ENCODE data around the gene MGAT4B. TPM values are rescaled to one million over a fixed set of nuclear protein-coding genes. Genes with fewer than 3 reads are reported as not detected.
A peak's percentile ranks its signal among the peaks of the same experiment; 100 is the strongest.

The MGAT4B gene
- total RNA-seq, 1 donor from 2014 or later = 120 TPM

DNA sequence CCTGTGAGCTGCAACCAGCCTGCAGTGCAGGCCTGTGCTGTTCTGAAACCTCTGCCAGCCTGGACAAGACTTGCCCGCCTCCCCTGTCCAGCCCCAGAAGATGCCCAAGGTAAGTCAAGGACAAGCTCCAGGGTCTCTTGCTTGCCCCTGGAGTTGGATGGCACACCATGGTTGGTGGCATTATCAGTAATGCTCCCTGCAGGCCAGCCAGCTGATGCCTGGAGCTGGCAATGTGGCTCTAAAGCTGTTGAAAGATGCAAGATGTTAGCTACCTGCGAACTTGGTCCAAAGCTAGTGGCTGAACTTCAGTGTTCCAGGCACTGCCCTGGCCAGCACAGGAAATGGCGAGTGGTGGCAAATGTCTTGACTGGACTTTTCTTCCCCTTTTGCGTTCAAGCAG lies 26.8 kb downstream of the MGAT4B start:
- no peaks in the 10 kb centered on the region for H3K9me3 Mint-ChIP-seq
- no peak overlapping the region for H3K4me3 Mint-ChIP-seq
- TF ChIP-seq, protein P1, sequence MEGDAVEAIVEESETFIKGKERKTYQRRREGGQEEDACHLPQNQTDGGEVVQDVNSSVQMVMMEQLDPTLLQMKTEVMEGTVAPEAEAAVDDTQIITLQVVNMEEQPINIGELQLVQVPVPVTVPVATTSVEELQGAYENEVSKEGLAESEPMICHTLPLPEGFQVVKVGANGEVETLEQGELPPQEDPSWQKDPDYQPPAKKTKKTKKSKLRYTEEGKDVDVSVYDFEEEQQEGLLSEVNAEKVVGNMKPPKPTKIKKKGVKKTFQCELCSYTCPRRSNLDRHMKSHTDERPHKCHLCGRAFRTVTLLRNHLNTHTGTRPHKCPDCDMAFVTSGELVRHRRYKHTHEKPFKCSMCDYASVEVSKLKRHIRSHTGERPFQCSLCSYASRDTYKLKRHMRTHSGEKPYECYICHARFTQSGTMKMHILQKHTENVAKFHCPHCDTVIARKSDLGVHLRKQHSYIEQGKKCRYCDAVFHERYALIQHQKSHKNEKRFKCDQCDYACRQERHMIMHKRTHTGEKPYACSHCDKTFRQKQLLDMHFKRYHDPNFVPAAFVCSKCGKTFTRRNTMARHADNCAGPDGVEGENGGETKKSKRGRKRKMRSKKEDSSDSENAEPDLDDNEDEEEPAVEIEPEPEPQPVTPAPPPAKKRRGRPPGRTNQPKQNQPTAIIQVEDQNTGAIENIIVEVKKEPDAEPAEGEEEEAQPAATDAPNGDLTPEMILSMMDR (conservative IDR thresholded peaks at IDR 0.05) = no peak
- no peak overlapping the region for H3K27ac Mint-ChIP-seq (ENCODE audit: unreplicated experiment)
- no peak for DNase-seq (ENCODE audit: low read depth, low spot score)
- H3K36me3 Mint-ChIP-seq (ENCODE audit: low read depth) = peaks cover 4% of the 10 kb centered on the region
- no peaks in the 10 kb centered on the region for H3K4me1 Mint-ChIP-seq
- H3K27me3 Mint-ChIP-seq (ENCODE audit: low read depth) = no peaks in the 10 kb centered on the region

DNA sequence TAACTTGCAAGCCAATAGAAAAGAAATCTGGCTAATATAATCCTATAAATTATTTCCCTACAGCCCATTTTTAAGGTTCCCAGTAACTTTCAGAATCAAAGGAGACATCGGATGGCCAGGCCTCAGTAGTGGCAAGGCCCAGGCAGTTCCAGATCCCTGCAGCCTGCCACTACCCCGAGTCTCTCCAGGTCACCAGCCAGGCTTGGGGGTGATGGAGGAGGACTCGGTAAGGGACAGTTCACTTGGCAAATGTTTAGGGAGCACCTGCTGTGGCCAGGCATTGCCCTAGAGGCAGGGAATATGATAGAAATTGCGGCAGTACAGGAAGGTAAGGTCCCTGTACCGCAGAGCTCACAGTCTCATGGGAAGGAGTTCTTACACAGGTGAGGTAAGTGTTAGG lies 28.1 kb downstream of the MGAT4B start:
- H3K27me3 Mint-ChIP-seq (ENCODE audit: low read depth) = no peaks in the 10 kb centered on the region
- no peak for DNase-seq (ENCODE audit: low read depth, low spot score)
- TF ChIP-seq, protein P1 (conservative IDR thresholded peaks at IDR 0.05) = no peak
- no peak overlapping the region for H3K27ac Mint-ChIP-seq (ENCODE audit: unreplicated experiment)
- H3K9me3 Mint-ChIP-seq = no peaks in the 10 kb centered on the region
- peaks cover 4% of the 10 kb centered on the region for H3K36me3 Mint-ChIP-seq (ENCODE audit: low read depth)
- H3K4me3 Mint-ChIP-seq = no peak overlapping the region
- no peaks in the 10 kb centered on the region for H3K4me1 Mint-ChIP-seq

DNA sequence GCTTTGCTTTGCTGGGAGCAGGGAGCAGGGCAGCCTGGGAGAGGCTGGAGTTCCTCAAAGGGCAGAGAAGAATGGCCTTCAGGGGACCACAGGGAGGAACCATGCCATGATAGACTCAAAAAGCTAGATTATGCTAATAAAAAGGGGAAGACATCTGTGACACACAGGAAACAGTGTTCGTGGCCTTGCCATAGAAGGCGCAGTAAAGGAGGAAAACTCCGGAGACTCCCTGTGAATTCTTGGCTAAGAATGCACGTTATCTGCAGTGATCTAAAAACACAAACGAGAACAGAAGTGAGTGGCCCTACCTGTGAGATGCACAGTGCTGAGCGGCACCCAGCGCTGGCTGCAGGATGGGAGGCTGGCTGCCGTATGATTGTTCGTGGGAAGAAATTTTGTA lies 28.8 kb downstream of the MGAT4B start:
- Mint-ChIP-seq H3K4me3 (no peak overlapping the region), H3K36me3 (ENCODE audit: low read depth) (peaks cover 4% of the 10 kb centered on the region), H3K9me3 (no peaks in the 10 kb centered on the region), H3K4me1 (no peaks in the 10 kb centered on the region), H3K27me3 (ENCODE audit: low read depth) (no peaks in the 10 kb centered on the region), H3K27ac (ENCODE audit: unreplicated experiment) (no peak overlapping the region)
- TF ChIP-seq, protein P1 (conservative IDR thresholded peaks at IDR 0.05) = no peak
- DNase-seq (ENCODE audit: low read depth, low spot score) = no peak

DNA sequence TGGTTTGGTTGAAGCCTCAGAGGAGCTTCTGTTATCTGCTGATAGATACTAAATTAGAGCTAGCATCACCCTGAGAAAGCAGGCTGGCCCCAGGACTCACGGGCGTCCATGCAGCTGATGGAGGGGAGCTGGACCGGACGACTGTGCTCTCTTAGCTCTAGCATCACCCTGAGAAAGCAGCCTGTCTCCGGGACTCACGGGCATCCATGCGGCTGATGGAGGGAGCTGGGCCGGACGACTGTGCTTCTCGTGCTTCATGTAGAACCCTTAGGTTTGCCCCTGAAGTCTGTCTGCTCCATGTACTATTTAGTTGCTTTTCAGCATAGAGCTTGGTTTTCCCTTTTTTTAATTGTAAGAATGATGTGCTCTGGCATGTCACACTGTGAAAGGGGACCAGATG lies 29.2 kb downstream of the MGAT4B start:
- DNase-seq (ENCODE audit: low read depth, low spot score) = no peak
- Mint-ChIP-seq H3K27ac (ENCODE audit: unreplicated experiment) (peak overlapping the region; percentile 50), H3K9me3 (no peaks in the 10 kb centered on the region), H3K36me3 (ENCODE audit: low read depth) (peaks cover 4% of the 10 kb centered on the region), H3K4me3 (no peak overlapping the region), H3K27me3 (ENCODE audit: low read depth) (no peaks in the 10 kb centered on the region), H3K4me1 (no peaks in the 10 kb centered on the region)
- TF ChIP-seq, protein P1 (conservative IDR thresholded peaks at IDR 0.05) = no peak

GRCh38 chr5:179776411-179776938 lies 30.2 kb downstream of the MGAT4B start:
- TF ChIP-seq, protein P1 (conservative IDR thresholded peaks at IDR 0.05) = no peak
- H3K9me3 Mint-ChIP-seq = no peaks in the 10 kb centered on the region
- no peaks in the 10 kb centered on the region for H3K27me3 Mint-ChIP-seq (ENCODE audit: low read depth)
- H3K4me1 Mint-ChIP-seq = no peaks in the 10 kb centered on the region
- H3K36me3 Mint-ChIP-seq (ENCODE audit: low read depth) = peaks cover 4% of the 10 kb centered on the region
- H3K4me3 Mint-ChIP-seq = no peak overlapping the region
- no peak overlapping the region for H3K27ac Mint-ChIP-seq (ENCODE audit: unreplicated experiment)
- no peak for DNase-seq (ENCODE audit: low read depth, low spot score)
